Breast epithelium (tissue), 4 donors: ENCODE data around the gene PCF11. TPM values are rescaled to one million over a fixed set of nuclear protein-coding genes. Genes with fewer than 3 reads are reported as not detected.

Experiments used
- DNase-seq, 2 donors: peaks; one replicate each; pipeline ENCODE4 v3.0.0-alpha.2; 2019; ENCODE audit warnings: low spot score in 2 of 2
- H3K27ac ChIP-seq, 2 donors: fragments of 200-600 bp; sonication (generic) in 1 of 2; one replicate each; pipeline ENCODE4 v1.5.1; 2016 to 2019; ENCODE audit warnings: mild to moderate bottlenecking in 1 of 2
- H3K27me3 ChIP-seq, 2 donors: fragments of 200-600 bp; sonication (generic) in 1 of 2; one replicate each; pipeline versions ENCODE4 v1.5.1 to v1.6.0; 2017 to 2019; ENCODE audit warnings: control low read depth in 1 of 2, mild to moderate bottlenecking in 1 of 2
- H3K36me3 ChIP-seq: fragments of 200-600 bp; one replicate; pipeline ENCODE4 v1.5.1; 2019
- H3K4me1 ChIP-seq, 2 donors: fragments of 200-600 bp; sonication (generic); one replicate each; pipeline ENCODE4 v1.5.1; 2016 to 2019; ENCODE audit warnings: control low read depth in 1 of 2
- H3K4me3 ChIP-seq, 3 donors: fragments of 200-600 bp; sonication (generic); 1 replicate in 2 of 3; 2 replicates in 1 of 3; pipeline ENCODE4 v1.5.1; 2016 to 2019; ENCODE audit warnings: mild to moderate bottlenecking in 3 of 3, moderate library complexity in 2 of 3
- H3K9me3 ChIP-seq, 2 donors: fragments of 200-600 bp; sonication (generic) in 1 of 2; one replicate each; pipeline ENCODE4 v1.5.1; 2016 to 2019; ENCODE audit warnings: control low read depth in 1 of 2
- POLR2A ChIP-seq: fragments of 450-650 bp; IDR thresholded peaks from one replicate; pipeline ENCODE4 v1.6.1; 2016; ENCODE audit warnings: antibody characterized with exemption, mild to moderate bottlenecking, moderate library complexity
- POLR2AphosphoS5 ChIP-seq, 3 donors: sonication (generic); formaldehyde crosslinking; IDR thresholded peaks; one replicate each; pipeline ENCODE4 v1.6.1; 2017; ENCODE audit warnings: antibody characterized with exemption in 3 of 3
- intact Hi-C: fragments of 100-400 bp; cut with DNase I; formaldehyde crosslinking; loops from one replicate; pipeline ENCODE4 v1.15.1; 2023; ENCODE audit warnings: low total_unique reads
- total RNA-seq, 3 donors: library from RNA; depleted of rRNA; stranded (reverse); fragments of >200 nt; gene quantifications; one replicate each; pipeline ENCODE4 v1.1.0, GENCODE V29; 2016
- TF ChIP-seq, protein P1 (sequence below), 3 donors: fragments of 450-650 bp; IDR thresholded peaks; one replicate each; pipeline ENCODE4 v1.5.1; 2016 to 2017; ENCODE audit warnings: antibody characterized with exemption in 3 of 3, mild to moderate bottlenecking in 3 of 3, moderate library complexity in 3 of 3

PCF11 gene
- total RNA-seq, 3 donors from 2014 or later, result 78.7 to 133 (median 130) TPM

GRCh38 chr11:83181815-83182214, 24.9 kb downstream of the PCF11 start:
- intact Hi-C loops, result no loop called here
- no peaks in the 10 kb centered on the region for H3K4me1 ChIP-seq
- no peaks in the 10 kb centered on the region for H3K27me3 ChIP-seq
- no peak overlapping the region for H3K27ac ChIP-seq
- TF ChIP-seq POLR2A (no peak), POLR2AphosphoS5 (IDR thresholded peaks at IDR 0.05) (no peak)
- TF ChIP-seq, protein P1, sequence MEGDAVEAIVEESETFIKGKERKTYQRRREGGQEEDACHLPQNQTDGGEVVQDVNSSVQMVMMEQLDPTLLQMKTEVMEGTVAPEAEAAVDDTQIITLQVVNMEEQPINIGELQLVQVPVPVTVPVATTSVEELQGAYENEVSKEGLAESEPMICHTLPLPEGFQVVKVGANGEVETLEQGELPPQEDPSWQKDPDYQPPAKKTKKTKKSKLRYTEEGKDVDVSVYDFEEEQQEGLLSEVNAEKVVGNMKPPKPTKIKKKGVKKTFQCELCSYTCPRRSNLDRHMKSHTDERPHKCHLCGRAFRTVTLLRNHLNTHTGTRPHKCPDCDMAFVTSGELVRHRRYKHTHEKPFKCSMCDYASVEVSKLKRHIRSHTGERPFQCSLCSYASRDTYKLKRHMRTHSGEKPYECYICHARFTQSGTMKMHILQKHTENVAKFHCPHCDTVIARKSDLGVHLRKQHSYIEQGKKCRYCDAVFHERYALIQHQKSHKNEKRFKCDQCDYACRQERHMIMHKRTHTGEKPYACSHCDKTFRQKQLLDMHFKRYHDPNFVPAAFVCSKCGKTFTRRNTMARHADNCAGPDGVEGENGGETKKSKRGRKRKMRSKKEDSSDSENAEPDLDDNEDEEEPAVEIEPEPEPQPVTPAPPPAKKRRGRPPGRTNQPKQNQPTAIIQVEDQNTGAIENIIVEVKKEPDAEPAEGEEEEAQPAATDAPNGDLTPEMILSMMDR (IDR thresholded peaks at IDR 0.05), result no peak
- peaks cover 15% of the 10 kb centered on the region for H3K36me3 ChIP-seq
- no peak overlapping the region for H3K4me3 ChIP-seq
- DNase-seq, result no peak
- no peaks in the 10 kb centered on the region for H3K9me3 ChIP-seq

DNA sequence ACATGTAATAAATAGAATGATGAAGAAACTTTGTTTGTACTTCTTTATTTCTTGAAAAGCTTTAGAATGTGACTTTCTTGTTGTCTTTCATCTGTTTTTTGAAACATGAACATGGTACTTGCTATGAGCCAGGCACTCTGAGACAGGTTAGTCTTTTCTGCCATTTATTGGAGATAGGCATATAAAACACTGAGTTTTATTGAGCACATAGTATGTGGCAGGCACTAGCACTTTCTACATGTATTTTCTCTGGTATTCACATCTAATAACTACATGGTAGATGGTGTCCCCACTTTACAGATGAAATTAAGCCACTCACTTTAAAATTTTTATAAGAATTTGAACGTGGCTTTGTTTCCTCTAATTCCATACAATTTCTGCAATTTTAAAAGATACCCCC, 28.8 kb downstream of the PCF11 start:
- Histone ChIP-seq H3K4me3 (no peak overlapping the region), H3K36me3 (peaks cover 9% of the 10 kb centered on the region), H3K9me3 (no peaks in the 10 kb centered on the region), H3K27me3 (no peaks in the 10 kb centered on the region), H3K4me1 (no peaks in the 10 kb centered on the region), H3K27ac (no peak overlapping the region)
- TF ChIP-seq POLR2A, result no peak
- TF ChIP-seq, protein P1 (IDR thresholded peaks at IDR 0.05), result no peak
- TF ChIP-seq POLR2AphosphoS5 (IDR thresholded peaks at IDR 0.05), result no peak
- intact Hi-C loops, result no loop called here
- DNase-seq, result no peak

DNA sequence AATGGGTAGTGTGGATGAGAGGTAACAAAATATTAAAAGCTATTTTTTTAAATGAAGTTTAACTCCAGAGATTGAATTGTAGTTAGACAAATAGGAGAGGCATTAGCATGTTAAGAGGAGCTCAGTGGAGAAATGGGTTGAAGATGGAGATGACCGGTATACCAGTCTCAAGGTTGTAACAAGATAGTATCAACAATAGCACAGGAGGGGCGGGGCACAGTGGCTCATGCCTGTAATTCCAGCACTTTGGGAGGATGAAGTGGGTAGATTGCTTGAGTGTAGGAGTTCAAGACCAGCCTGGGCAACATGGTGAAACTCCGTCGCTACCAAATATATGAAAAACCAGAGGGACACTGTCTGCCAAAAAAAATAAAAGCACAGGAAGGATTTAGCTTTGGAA, 30.5 kb downstream of the PCF11 start:
- Histone ChIP-seq H3K9me3 (no peaks in the 10 kb centered on the region), H3K4me3 (no peak overlapping the region), H3K27ac (no peak overlapping the region), H3K27me3 (no peaks in the 10 kb centered on the region), H3K4me1 (peaks cover 0 to 10% of the 10 kb centered on the region in 2 donors), H3K36me3 (peaks cover 5% of the 10 kb centered on the region)
- DNase-seq, result no peak
- TF ChIP-seq, protein P1 (IDR thresholded peaks at IDR 0.05), result no peak
- TF ChIP-seq POLR2AphosphoS5 (IDR thresholded peaks at IDR 0.05), result no peak
- TF ChIP-seq POLR2A, result no peak
- intact Hi-C loops, result no loop called here

GRCh38 chr11:83191491-83191890, 34.6 kb downstream of the PCF11 start:
- DNase-seq, result no peak
- TF ChIP-seq POLR2A (no peak), POLR2AphosphoS5 (IDR thresholded peaks at IDR 0.05) (no peak)
- TF ChIP-seq, protein P1 (IDR thresholded peaks at IDR 0.05), result no peak
- H3K4me3 ChIP-seq, result no peak overlapping the region
- H3K27me3 ChIP-seq, result no peaks in the 10 kb centered on the region
- H3K4me1 ChIP-seq, result peaks cover 0 to 17% of the 10 kb centered on the region in 2 donors
- H3K27ac ChIP-seq, result no peak overlapping the region
- H3K9me3 ChIP-seq, result no peaks in the 10 kb centered on the region
- H3K36me3 ChIP-seq, result no peaks in the 10 kb centered on the region
- intact Hi-C loops, result no loop called here

GRCh38 chr11:83191986-83192385, 35.1 kb downstream of the PCF11 start:
- no peak for DNase-seq
- intact Hi-C loops, result no loop called here
- no peaks in the 10 kb centered on the region for H3K9me3 ChIP-seq
- peaks cover 0 to 17% of the 10 kb centered on the region in 2 donors for H3K4me1 ChIP-seq
- no peaks in the 10 kb centered on the region for H3K27me3 ChIP-seq
- H3K27ac ChIP-seq, result peak overlapping the region; percentile 97
- no peak for TF ChIP-seq POLR2AphosphoS5 (IDR thresholded peaks at IDR 0.05)
- H3K4me3 ChIP-seq, result peak overlapping the region in 2 of 3 donors; percentile 88 to 89
- H3K36me3 ChIP-seq, result no peaks in the 10 kb centered on the region
